HTERT RPE-1 (cell line): ENCODE measurements around the gene CCL1.

ENCODE experiments used
- in situ Hi-C: fragments of 300-500 bp; cut with MboI; formaldehyde crosslinking; loops from 4 replicates; pipeline ENCODE4 v1.14.3; 2020; ENCODE audit warnings: low sequenced_read_pairs

The CCL1 gene

DNA sequence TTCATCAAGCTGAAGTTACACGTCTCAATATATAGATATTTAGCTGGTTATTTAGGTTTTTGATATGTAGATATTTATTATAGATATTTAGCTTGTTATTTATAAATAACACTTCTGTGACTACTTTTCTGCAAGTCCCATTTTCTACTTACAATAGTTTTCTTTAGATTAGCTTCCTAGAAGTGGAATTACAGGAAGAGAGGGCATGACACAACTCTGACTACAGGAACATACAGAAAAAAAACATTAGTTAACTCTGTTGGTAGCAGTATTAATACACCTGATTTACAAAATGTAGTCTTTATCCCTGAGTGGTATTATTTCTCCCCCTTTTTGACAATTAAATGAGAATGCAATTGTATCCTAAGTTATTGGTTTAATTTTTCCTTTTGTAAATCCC, 21.2 kb upstream of the CCL1 start:
- in situ Hi-C loops = no loop called here

DNA sequence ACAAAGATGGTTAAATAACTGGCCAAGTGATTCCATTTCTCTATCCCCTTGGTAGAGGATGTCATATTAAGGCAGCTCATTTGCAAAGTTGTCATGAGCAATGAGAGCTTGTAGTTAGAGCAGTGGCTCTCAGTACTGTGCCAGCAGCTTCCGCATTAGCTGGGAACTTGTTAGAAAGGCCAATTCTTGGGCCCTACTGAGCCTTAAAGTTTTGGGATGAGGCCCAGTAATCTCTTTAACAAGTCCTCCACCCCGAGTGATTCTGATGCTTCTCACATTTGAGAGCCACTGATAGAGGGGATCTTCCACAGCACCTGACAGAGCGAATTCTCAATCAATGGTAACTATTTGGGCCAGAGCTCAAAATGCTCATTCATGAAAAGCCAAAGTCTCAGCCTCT, 20.2 kb upstream of the CCL1 start:
- in situ Hi-C loops = no loop called here

DNA sequence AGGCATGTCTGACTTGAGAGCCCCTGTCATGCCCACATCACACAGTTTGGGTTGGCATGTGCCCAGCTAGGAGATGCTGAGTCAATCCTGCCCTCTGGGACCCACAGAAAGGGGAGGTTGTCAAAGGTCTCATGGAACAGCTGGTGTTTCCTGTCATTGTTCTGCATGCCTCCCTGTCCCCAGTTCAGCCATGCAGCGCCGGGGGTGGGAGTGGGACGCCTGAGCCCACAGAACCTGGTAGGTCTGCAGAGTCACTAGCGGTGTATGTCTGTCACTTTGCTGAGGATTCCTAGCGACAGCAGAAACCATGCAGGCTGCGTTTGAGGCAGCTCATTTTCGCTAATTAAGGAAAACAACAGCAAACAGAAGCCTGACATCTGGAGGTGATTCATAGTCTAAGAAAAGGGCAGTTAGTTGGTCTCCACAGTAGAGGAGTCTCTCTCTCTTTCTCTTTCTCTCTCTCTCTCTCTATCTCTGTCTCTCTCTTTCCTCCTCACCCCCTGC, 19.6 kb upstream of the CCL1 start:
- in situ Hi-C loops = no loop called here

DNA sequence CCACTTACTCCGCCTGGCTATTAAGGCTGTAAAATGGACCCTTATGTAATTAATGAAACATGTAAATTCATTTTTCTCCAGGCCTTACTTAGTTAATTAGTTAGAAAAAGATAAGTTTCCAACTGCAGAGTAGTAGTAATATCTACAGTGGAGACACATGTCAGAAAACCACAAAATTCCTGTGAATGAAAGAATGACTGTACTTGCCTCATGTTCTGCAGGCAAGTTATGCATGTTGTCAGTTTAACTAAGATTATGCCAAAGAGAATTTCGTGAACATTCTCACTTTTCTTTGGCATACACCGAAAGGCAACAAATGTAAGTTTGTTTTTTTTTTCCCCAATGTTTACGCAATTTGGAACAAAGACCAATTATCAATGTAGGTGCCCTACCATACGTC, 16.8 kb upstream of the CCL1 start:
- in situ Hi-C loops = no loop called here

DNA sequence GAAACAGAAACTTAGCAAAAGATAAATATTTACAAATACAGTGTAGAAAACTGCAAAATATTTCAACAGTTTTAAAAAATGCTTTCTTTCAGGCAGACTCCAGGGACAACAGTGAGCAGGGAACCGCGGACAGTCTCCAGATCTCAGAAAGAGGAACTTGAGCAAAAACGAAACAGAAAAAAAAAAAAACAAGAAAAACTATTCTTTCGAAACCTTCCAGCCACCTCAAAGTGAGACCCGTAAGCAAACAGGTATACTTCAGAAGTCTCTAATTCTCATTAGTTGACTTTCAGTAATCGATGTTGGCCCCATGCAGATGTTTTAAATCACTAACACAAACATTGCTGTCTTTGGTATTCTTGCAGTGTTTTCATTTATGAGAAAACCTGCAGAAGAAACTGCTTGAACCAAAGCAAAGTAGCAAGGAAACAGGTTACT, 15.7 kb upstream of the CCL1 start:
- in situ Hi-C loops = no loop called here

DNA sequence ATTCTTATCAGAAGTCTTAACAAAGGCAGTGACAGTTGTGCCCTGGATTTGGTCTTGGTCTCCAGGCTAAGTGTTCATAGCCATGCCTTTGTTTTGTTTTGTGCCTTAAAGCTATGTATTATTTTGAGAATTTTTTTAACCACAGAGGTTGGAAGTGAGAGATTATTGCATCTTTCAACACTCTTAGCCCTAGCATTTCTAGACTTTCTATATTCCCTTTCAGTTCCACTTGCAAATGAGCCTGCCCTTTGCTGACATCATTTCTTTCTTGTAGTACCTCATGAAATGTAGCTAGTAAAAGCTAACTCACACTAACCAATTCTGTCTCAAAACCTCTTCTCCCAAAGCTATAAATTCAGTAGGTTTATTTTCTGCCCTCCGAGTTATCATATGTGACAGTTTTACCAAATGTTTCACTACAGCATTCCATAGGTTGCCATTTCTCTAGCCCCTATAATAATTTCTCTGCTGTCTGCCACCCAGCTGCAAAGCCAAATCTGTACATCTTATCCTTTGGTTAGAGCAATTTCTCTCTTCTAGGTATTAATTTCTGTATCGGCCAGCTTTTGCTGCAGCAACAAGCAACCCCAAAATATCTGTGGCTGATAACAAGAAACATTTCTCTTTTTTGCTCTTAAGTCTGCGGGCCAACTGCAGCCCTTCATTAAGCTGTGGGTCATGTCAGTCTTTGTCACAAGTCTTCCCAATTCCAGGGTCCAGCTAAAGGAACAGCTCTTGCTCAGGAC, 14.2 kb upstream of the CCL1 start:
- in situ Hi-C loops = no loop called here

DNA sequence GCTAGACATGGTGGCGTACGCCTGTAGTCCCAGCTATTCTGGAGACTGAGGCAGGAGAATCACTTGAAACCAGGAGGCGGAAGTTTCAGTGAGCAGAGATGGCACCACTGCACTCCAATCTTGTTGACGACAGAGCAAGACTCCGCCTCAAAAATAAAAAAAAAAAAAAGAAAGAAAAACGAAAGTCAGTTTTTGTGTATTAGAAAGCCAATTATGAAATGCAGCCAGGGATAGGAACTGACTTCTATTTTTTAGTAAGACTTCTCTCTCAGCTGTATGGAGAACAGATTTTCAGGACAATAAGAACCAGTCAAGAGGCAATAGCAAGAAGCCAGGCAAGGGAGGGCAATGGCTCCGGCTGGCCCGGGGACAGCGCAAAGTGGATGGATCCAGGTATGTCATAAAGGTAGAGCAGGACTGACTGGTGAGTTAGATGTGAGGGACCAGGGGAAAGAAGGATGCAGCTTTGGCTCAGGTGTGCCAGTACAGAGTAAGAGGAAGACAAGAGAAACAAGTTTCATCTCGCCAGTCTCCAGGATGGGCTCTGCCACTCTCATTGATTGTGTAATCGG, 12.5 kb upstream of the CCL1 start:
- in situ Hi-C loops = no loop called here

DNA sequence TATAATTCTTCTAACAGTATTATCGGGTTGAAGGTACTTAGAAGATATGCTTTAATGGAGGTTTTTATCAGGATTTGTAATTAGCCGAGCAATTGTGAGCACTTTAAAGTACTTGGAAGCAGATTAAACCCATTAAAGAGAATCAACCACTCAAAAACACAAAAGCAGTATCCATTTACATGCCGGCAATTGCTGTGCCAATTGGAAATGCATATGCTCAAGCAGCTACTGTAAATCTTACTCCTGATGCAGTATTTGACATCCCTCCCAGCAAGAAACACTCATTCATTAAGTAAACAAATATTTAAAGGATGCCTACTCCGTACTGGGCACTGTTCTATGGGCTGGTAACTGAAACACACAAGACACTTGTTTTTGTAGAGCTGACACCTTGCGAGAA, 11.4 kb upstream of the CCL1 start:
- in situ Hi-C loops = no loop called here

DNA sequence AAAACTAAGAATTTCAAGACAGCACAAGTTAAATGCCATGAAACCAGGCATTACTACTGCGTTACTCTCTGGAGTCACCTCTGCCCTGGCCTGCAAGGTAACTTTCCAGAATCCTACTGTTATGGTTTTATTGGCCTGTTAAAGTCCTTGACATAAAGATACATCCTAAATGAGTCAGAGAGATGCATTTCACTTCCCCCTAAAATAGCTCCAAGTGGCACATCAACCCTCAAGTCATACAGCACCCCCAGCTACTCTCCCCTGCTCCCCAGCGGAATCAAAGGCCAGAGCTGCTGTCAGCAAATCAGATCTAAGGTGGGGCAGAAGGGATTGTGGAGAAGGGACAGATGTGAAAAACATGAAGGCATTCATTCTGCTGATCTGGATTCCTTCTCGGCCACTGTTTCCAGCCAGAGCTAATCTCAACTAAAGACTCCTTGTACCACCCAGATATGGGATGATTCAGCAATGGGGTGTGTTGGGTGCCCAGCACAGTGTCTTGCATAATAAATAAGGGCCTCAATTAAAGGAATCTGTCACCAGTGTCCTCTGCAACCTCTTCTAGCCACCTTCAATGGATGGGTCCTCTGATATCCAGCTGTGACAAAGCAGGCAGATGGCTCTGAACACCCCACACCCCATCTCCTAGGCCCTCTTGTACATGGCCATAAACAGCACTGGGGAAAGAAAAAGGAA, 8.5 kb upstream of the CCL1 start:
- in situ Hi-C loops = no loop called here

DNA sequence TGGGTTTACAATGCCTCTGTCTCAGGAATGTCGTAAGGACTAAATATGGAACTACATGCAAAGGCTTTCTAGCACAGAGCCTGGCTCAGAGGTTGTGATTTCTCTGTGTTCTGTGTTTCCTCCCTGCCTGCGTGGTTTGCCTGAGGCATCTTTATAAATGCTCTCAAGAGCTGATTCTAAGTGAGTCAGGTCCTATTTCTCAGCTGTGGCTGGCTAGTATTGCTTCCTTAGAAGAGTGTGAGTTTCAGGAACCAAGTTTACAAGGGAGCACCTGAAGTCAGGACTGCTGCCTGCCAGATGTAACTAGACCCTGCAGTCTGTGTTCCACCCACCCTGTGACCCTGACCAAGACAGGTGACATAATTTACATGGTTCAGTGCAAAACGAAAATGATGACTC, 8.0 kb upstream of the CCL1 start:
- in situ Hi-C loops = no loop called here

DNA sequence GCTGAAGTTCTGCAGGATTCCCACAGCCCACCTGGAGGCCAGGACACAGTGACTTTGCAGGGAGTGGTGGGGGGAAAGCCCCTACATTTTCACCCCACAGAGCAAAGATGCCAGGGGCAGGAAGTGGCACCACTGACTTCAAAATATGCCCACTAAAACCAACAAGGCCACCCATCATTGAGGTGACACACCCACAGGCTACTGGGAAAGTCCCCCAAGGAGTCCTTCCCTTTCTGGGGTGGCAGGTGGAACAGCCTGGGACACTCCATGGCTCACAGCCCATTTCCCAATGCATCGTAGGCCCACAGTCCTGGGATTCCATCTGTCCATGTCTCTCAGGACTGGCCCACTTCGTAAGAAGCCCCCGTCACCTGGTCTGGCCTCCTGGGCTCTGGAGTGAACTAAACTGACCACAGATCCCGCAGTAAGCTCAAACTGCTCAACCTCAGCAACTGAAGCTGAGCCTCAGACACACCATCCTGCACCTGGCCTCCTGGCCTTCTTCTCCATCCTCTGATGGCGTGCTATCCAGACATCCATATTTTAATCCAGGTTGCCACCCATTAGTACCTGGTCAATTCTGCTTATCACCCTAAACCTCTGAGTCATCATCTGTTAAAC, 7.5 kb upstream of the CCL1 start:
- in situ Hi-C loops = no loop called here

DNA sequence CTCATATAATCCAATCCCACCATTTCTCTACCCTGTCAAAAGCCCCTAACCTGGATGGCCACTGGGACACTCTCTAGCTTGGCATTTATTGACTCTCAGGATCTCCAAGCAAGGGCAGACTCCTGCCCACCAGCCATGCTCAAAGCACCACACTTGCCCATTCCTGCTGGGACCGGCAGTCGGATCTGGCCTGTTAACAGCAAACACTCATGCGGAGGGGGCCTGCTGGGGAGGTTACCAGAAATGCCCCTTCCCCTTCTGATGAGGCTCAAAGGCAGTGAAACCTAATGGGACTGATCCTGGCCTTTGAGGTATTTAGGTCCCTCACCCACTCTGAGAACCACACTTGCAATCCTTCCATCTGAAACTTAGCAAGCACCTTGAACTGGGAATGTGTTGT, 6.5 kb upstream of the CCL1 start:
- in situ Hi-C loops = no loop called here

DNA sequence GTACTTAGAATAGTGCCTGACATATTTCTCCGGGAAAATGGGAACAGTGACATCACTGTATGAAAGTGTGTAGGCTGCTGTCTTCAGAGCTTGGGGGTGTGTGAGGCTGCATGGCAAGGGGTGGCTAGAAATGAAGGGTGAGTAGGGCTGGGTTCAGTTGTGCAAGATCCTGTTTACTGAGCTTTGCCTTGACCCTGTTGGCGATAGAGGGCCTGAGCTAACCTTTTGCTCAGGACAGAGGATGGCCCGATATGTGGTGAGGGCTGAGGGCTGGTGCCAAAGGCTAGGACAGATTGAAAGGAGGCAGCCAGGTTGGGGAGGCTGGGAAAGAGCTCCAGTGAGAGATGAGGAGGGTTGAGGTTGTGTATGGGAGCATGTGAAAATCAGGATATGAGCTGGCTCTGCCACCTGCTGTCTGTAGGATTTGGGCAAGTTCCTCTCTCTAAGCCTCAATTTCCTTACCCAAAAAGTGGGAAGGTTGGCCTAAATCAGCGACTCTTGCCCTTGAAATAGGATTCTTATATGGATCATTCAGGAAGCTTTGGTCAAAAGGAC, 6.0 kb upstream of the CCL1 start:
- in situ Hi-C loops = no loop called here

DNA sequence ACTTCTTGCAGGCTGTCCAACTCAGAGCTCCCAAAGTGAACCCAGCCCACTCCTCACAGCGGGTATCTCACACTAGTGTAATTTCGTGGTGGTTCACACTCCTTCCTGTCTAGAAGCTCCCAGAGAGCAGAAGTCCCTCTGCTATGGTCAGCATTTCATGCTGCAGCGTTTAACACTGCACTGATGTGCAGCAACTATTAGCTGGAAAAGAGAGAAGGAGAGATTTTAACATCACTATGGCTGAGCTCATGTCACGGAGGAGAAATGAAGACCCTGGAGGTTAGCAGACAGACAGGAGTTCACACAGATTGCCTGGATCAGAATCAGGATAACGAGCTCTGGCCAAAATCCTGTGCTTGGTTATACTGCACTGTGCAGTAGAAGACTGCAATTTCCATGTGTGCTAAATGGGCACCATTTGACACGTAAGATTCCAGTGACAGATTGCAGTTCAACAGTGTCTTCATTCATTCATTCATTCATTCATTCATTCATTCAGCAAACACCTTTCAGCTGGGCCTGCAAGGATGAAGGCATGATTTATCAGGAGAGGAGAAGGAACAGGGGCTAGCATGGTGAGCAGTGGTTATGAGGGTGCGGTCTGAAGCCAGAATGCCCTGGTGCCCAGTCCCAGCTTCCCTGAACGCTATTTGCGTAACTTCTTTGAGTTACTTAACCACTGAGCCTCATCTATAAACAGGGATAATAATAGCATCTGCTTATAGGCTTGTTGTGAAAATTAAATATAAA, 5.3 kb upstream of the CCL1 start:
- in situ Hi-C loops = no loop called here

DNA sequence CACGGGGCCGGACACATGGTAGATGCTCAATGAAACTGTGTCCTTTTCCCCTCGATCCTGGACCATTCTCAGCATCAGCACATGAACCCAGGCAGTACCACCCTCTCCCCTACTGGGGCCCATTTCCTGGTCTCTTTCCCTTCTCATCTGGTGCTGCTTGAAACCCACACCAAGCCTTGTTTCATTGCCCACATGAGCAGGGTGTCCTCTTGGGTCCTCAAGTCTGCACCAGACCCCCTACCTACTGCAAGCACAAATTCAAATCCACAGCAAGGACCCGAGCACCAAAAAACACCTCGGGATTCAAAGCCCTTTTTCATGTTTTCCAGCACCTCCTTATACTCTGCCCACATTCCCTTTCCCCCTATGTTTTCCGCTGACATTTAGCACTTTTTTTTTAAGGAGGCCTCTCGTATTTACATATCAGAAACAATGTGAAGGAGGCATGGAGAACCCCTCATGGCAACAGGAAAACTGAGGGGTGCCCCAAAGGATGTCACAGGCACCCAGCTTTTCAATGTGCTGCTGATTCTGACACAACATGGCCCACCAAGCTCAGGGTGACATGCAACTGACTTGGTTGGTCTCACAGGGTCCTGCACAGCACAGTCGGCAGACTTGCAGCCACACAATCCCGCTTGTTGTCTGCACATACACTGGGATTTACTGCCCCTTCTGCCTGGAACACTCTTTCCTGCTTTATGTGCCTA, 4.6 kb upstream of the CCL1 start:
- in situ Hi-C loops = no loop called here

DNA sequence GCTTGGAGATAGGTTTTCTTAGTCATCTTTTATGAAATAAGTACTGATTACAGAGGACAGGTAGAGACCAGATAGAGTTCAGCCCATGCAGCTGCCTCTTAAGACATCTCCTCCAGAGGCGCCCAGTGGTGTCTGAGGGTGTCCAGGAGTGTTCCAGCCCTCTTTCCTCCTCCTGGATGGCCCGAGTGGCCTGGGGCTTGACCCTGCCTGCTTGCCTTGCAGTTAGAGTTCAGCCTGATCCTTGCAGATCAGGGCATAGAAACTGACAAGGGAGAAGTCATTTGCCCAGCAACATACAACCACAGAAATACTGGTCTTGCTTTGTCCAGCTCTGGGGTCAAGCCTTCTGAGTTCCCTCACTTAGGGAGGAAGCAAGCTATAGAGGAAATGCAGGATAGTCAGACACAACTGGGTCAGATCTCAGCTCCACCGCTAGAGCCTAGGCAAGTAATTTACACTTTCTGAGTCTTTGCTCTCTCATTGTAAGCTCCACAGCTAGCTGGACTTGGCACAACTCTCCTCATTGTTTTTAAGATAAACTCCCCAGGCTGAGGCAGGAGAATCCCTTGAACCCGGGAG, 3.6 kb upstream of the CCL1 start:
- in situ Hi-C loops = no loop called here

DNA sequence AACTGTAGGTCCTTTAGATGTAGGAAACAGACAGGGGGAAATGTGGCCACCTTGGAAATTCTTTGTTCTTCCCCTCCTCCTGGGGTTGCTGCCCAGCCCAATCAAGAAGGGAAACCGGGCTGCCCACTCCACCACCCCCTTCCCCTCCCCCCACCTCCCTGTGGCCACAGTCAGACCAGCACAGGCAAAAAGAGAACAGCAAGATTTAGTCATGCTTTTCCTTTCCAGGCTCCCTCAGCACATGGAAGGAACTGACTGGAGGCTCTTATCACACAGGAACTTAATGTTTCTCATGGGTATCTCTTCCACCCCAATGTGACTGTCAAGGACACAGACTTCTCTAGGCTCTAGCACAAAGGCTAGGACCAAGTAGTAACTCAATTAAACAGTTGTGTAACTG, 3.0 kb upstream of the CCL1 start:
- in situ Hi-C loops = no loop called here

DNA sequence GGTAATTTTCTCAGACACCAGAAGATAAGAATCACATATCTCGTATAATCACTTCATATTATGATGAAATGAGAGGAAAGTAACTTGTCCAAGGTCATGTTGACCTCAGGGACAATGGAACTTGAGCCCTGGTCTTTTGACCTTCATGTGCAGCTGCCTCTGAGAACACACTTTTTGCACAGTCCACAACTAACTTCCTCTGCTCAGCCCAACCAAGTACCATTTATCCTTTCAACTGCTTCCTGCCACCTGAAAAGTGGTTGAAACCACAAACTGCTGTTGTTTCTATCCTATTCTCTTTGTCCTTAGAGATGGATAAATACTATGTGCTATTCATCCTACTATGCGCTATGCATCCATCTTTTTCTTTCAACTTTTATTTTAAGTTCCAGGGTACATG, 2.3 kb upstream of the CCL1 start:
- in situ Hi-C loops = no loop called here

DNA sequence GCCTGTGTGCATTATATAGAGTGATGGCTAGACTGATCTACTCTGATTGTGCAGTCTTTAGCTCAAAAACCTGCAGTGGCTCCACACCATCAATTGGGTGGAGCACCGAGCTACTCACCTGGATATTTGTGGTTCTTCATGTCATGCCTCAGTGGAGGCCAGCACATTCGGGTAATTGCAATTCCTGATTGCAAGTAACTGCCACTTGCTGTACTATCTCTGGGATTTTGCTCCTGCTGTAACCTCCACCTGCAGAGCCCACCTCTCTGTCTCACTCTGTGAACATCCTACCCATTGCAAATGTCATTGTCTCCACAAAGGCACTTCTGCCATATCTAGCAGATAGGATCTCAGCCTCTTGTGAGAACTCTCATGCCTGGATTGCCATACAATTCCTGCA, 1.7 kb upstream of the CCL1 start:
- in situ Hi-C loops = no loop called here
